Measurements from ENCODE around the gene EHMT1. TPM values are rescaled to one million over a fixed set of nuclear protein-coding genes. Genes with fewer than 3 reads are reported as not detected.
A peak's percentile ranks its signal among the peaks of the same experiment; 100 is the strongest.

The EHMT1 gene
- total RNA-seq, 4 donors from 2014 or later: 71.6 to 78.2 (median 74.2) TPM

GRCh38 chr9:137666513-137666822 lies 47.7 kb downstream of the EHMT1 start:
- 56% methylated on average over 4 of the region's 8 CpGs for WGBS
- no peaks in the 10 kb centered on the region for H3K27me3 ChIP-seq
- H3K36me3 ChIP-seq: peaks cover 0 to 15% (median 6%) of the 10 kb centered on the region in 4 donors
- H3K9me3 ChIP-seq: no peaks in the 10 kb centered on the region
- intact Hi-C loops (cut with DNase I): no loop called here
- H3K4me3 ChIP-seq: no peak overlapping the region
- TF ChIP-seq CTCF (IDR thresholded peaks at IDR 0.05) (no peak), POLR2AphosphoS5 (IDR thresholded peaks at IDR 0.05) (no peak), POLR2A (IDR thresholded peaks at IDR 0.05; ENCODE audit: low read depth) (no peak), EP300 (IDR thresholded peaks at IDR 0.05) (no peak)
- H3K4me1 ChIP-seq: peaks cover 24 to 55% (median 38%) of the 10 kb centered on the region in 4 donors
- no peak overlapping the region for H3K27ac ChIP-seq (replicated peaks in 1 of 4)
- no peak for DNase-seq (ENCODE audit: extremely low spot score)

DNA sequence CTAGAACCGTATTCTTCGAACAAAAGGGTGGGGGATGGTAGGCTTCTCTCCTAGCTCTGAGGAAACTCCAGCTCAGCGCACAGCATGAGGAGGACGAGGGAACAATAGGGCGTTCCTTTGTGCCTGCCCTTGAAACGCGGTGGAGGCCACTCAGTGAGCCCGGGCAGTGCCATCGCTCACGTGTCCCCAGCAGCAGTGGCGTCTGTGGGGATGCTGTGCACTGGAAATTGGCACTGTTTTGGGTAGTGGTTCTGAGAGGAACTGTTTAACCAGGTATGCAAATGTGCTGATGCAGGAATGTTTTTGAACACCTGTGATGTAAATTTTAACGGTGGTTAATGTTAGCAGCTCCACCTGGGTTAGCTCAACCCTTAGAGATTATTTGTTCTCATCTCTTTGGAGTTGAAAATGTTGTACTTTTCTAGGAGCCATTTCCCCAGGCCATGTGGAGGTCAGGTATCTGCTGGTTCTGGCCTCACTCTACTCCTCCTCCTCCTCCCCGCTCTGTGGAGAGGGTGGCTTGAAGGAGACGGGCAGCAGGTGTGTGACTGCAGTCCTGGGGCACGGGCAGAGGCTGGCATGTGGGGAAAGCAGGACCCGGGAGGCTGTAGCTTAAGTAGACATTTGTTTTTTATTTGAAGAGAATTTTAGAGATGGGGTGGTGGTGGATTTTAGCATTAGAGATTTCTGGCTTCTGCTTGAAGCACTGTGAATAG lies 48.3 kb downstream of the EHMT1 start:
- intact Hi-C loops (cut with DNase I): no loop called here

GRCh38 chr9:137668203-137668602 lies 49.4 kb downstream of the EHMT1 start:
- DNase-seq (ENCODE audit: extremely low spot score): no peak

More for the DNA sequence above, 48.3 kb downstream of the EHMT1 start:
- Histone ChIP-seq H3K9me3 (no peaks in the 10 kb centered on the region), H3K27ac (replicated peaks in 1 of 4) (no peak overlapping the region), H3K4me3 (no peak overlapping the region), H3K4me1 (peaks cover 24 to 55% (median 38%) of the 10 kb centered on the region in 4 donors), H3K27me3 (no peaks in the 10 kb centered on the region), H3K36me3 (peaks cover 0 to 15% (median 6%) of the 10 kb centered on the region in 4 donors)
- DNase-seq (ENCODE audit: extremely low spot score): no peak
- WGBS: 64% methylated on average over 16 of the region's 16 CpGs
- TF ChIP-seq CTCF (IDR thresholded peaks at IDR 0.05) (no peak), POLR2AphosphoS5 (IDR thresholded peaks at IDR 0.05) (no peak), EP300 (IDR thresholded peaks at IDR 0.05) (no peak), POLR2A (IDR thresholded peaks at IDR 0.05; ENCODE audit: low read depth) (no peak)

GRCh38 chr9:137669261-137669672 lies 50.5 kb downstream of the EHMT1 start:
- 89% methylated on average over 23 of the region's 23 CpGs for WGBS
- peaks cover 0 to 15% (median 6%) of the 10 kb centered on the region in 4 donors for H3K36me3 ChIP-seq
- DNase-seq (ENCODE audit: extremely low spot score): peak; percentile 93
- no peak overlapping the region for H3K27ac ChIP-seq (replicated peaks in 1 of 4)
- H3K4me3 ChIP-seq: no peak overlapping the region
- H3K9me3 ChIP-seq: no peaks in the 10 kb centered on the region
- TF ChIP-seq POLR2A (IDR thresholded peaks at IDR 0.05; ENCODE audit: low read depth) (no peak), EP300 (IDR thresholded peaks at IDR 0.05) (no peak), POLR2AphosphoS5 (IDR thresholded peaks at IDR 0.05) (no peak), CTCF (IDR thresholded peaks at IDR 0.05) (no peak)
- intact Hi-C loops (cut with DNase I): no loop called here
- no peaks in the 10 kb centered on the region for H3K27me3 ChIP-seq
- peaks cover 38 to 66% (median 54%) of the 10 kb centered on the region in 4 donors for H3K4me1 ChIP-seq

More at GRCh38 chr9:137668203-137668602, 49.4 kb downstream of the EHMT1 start:
- peaks cover 27 to 59% (median 43%) of the 10 kb centered on the region in 4 donors for H3K4me1 ChIP-seq
- intact Hi-C loops (cut with DNase I): no loop called here
- no peak overlapping the region for H3K27ac ChIP-seq (replicated peaks in 1 of 4)
- no peak overlapping the region for H3K4me3 ChIP-seq
- peaks cover 0 to 15% (median 6%) of the 10 kb centered on the region in 4 donors for H3K36me3 ChIP-seq
- TF ChIP-seq POLR2AphosphoS5 (IDR thresholded peaks at IDR 0.05) (no peak), CTCF (IDR thresholded peaks at IDR 0.05) (no peak), EP300 (IDR thresholded peaks at IDR 0.05) (no peak), POLR2A (IDR thresholded peaks at IDR 0.05; ENCODE audit: low read depth) (no peak)
- no peaks in the 10 kb centered on the region for H3K9me3 ChIP-seq
- H3K27me3 ChIP-seq: no peaks in the 10 kb centered on the region

All from esophagus muscularis mucosa (tissue), 4 donors.